Testis (tissue), 2 donors: Measurements from ENCODE around the gene EIF5AL1.

ENCODE experiments used
- CTCF ChIP-seq, 3 experiments: fragments of 450-650 bp in 2 of 3; fragments of 200-600 bp in 1 of 3; sonication (generic) in 1 of 3; IDR thresholded peaks; one replicate each; pipeline ENCODE4 v1.5.1; 2016 to 2019; ENCODE audit warnings: antibody characterized with exemption in 3 of 3, mild to moderate bottlenecking in 2 of 3, moderate library complexity in 1 of 3
- POLR2A ChIP-seq: fragments of 450-650 bp; IDR thresholded peaks from one replicate; pipeline ENCODE4 v1.6.1; 2017; ENCODE audit warnings: antibody characterized with exemption, mild to moderate bottlenecking, moderate library complexity

GRCh38 chr10:79494871-79495705 lies 17.2 kb upstream of the EIF5AL1 start:
- TF ChIP-seq CTCF (IDR thresholded peaks at IDR 0.05): no peak
- TF ChIP-seq POLR2A: no peak
